Progenitor cell of endocrine pancreas (in vitro differentiated cells): ENCODE results near the gene HS3ST4. TPM values are rescaled to one million over a fixed set of nuclear protein-coding genes. Genes with fewer than 3 reads are reported as not detected.

Experiments
- DNase-seq: peaks from one replicate; pipeline ENCODE4 v3.0.0; 2021; ENCODE audit warnings: low spot score; ENCODE audit not compliant: unreplicated experiment
- H3K27ac Mint-ChIP-seq: 2 replicates; pipeline ENCODE4 v1.8.0; 2021; ENCODE audit warnings: mild to moderate bottlenecking, moderate library complexity, mixed read lengths
- H3K27me3 Mint-ChIP-seq: 2 replicates; pipeline ENCODE4 v1.8.0; 2021; ENCODE audit warnings: mixed read lengths
- H3K36me3 Mint-ChIP-seq: 2 replicates; pipeline ENCODE4 v1.8.0; 2022; ENCODE audit warnings: mixed read lengths; ENCODE audit not compliant: insufficient read depth
- H3K4me1 Mint-ChIP-seq: 2 replicates; pipeline ENCODE4 v1.8.0; 2021; ENCODE audit warnings: low read depth, mixed read lengths
- H3K4me3 Mint-ChIP-seq: 2 replicates; pipeline ENCODE4 v1.8.0; 2021; ENCODE audit warnings: low read depth, mild to moderate bottlenecking, moderate library complexity, mixed read lengths
- H3K9me3 Mint-ChIP-seq: 2 replicates; pipeline ENCODE4 v1.8.0; 2021; ENCODE audit warnings: low read depth, mixed read lengths
- total RNA-seq: library from RNA; stranded (reverse); gene quantifications from 2 replicates; pipeline ENCODE4 v1.2.1, GENCODE V29; 2021
- TF ChIP-seq, protein P1 (sequence below): fragments of 200-600 bp; sonication (generic); IDR thresholded peaks from one replicate; pipeline ENCODE4 v1.5.0; 2021; ENCODE audit warnings: antibody characterized with exemption, mild to moderate bottlenecking; ENCODE audit not compliant: unreplicated experiment

HS3ST4 gene
- total RNA-seq, 1 donor from 2014 or later, result 0.67 TPM

DNA sequence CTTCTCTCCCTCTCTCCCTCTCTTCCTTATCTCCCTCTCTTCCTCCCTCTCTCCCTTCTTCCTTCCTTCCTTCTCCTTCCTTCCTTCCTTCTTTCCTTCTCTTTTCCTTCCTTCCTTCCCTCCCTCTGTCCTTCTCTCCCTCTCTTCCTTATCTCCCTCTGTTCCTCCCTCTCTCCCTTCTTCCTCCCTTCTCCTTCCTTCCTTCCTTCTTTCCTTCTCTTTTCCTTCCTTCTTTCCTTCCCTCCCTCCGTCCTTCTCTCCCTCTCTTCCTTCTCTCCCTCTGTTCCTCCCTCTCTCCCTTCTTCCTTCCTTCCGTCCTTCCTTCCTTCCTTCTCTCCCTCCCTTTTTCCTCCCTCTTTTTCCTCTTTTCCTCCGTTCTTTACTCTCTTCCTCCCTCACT is 38.6 kb downstream of the HS3ST4 start:
- no peak overlapping the region for H3K4me3 Mint-ChIP-seq
- H3K9me3 Mint-ChIP-seq, result no peaks in the 10 kb centered on the region
- H3K27ac Mint-ChIP-seq, result no peak overlapping the region
- peaks cover 13% of the 10 kb centered on the region for H3K27me3 Mint-ChIP-seq
- TF ChIP-seq, protein P1, sequence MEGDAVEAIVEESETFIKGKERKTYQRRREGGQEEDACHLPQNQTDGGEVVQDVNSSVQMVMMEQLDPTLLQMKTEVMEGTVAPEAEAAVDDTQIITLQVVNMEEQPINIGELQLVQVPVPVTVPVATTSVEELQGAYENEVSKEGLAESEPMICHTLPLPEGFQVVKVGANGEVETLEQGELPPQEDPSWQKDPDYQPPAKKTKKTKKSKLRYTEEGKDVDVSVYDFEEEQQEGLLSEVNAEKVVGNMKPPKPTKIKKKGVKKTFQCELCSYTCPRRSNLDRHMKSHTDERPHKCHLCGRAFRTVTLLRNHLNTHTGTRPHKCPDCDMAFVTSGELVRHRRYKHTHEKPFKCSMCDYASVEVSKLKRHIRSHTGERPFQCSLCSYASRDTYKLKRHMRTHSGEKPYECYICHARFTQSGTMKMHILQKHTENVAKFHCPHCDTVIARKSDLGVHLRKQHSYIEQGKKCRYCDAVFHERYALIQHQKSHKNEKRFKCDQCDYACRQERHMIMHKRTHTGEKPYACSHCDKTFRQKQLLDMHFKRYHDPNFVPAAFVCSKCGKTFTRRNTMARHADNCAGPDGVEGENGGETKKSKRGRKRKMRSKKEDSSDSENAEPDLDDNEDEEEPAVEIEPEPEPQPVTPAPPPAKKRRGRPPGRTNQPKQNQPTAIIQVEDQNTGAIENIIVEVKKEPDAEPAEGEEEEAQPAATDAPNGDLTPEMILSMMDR, result no peak
- H3K4me1 Mint-ChIP-seq, result no peaks in the 10 kb centered on the region
- DNase-seq, result no peak
- H3K36me3 Mint-ChIP-seq, result no peaks in the 10 kb centered on the region

GRCh38 chr16:25734430-25735385 is 42.9 kb downstream of the HS3ST4 start:
- TF ChIP-seq, protein P1, result no peak
- H3K4me1 Mint-ChIP-seq, result no peaks in the 10 kb centered on the region
- DNase-seq, result no peak
- no peaks in the 10 kb centered on the region for H3K9me3 Mint-ChIP-seq
- no peaks in the 10 kb centered on the region for H3K36me3 Mint-ChIP-seq
- H3K27me3 Mint-ChIP-seq, result peaks cover 8% of the 10 kb centered on the region
- no peak overlapping the region for H3K27ac Mint-ChIP-seq
- no peak overlapping the region for H3K4me3 Mint-ChIP-seq

GRCh38 chr16:25735645-25736044 is 43.9 kb downstream of the HS3ST4 start:
- Mint-ChIP-seq H3K4me3 (no peak overlapping the region), H3K4me1 (no peaks in the 10 kb centered on the region), H3K9me3 (no peaks in the 10 kb centered on the region), H3K27me3 (peaks cover 2% of the 10 kb centered on the region), H3K36me3 (no peaks in the 10 kb centered on the region), H3K27ac (no peak overlapping the region)
- DNase-seq, result no peak
- TF ChIP-seq, protein P1, result no peak

DNA sequence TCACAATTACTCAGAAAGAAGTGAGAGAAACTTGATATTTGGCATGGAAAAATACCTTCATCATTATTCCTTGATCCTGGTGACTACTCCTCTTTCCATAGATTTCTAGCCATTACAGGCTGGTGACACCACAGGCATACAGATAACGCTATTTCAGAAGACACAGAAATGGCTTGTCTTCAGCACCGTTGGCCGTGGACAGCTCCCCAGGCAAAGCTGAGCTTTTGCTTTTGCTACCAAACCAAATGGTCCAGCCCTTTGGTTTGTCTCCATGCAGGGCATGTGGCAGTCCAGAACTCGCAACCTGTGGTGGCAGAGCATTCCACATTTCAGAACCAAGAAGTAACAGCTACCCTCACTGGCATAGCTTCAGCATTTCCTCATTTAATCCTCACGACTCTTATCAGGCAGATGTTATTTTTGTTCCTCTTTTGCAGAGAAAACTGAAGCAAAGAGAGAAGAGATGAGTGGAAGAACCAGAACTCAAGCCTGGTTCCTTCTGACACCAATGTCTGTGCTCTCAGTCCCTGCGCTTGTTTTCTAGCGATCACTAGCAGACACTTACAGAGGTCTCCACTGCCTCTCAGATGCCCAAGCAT is 55.5 kb downstream of the HS3ST4 start:
- Mint-ChIP-seq H3K9me3 (no peaks in the 10 kb centered on the region), H3K4me3 (no peak overlapping the region), H3K27ac (no peak overlapping the region), H3K27me3 (peaks cover 9% of the 10 kb centered on the region), H3K36me3 (no peaks in the 10 kb centered on the region), H3K4me1 (no peaks in the 10 kb centered on the region)
- TF ChIP-seq, protein P1, result no peak
- DNase-seq, result peak; percentile 37

DNA sequence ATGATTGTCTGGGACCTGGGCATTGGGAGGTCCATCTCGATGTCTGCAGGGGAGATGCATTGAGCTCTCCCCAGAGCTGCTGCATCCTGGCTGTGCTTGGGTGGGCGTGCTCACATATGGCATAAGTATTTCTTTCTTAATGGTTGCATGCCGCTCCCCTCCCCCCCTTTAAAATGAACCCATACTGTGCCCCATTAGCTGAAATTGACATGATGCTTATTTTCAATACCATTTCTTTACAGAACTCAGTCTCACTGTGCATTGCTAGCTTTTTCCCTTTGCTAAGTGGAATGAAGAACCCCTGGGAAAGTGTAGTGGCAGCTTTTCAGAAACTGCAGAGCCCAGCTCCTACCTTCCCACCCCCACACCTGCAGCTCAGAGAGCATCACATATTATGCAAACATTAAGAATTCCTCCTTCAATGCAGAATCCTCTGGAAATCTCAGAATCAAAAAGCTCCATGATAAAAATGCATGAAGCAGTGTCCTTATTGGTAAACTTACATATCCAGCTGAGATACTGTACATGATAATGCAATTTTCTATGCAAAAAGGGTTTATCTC is 56.4 kb downstream of the HS3ST4 start:
- Mint-ChIP-seq H3K27ac (no peak overlapping the region), H3K36me3 (no peaks in the 10 kb centered on the region), H3K9me3 (no peaks in the 10 kb centered on the region), H3K4me1 (no peaks in the 10 kb centered on the region), H3K27me3 (peaks cover 5% of the 10 kb centered on the region), H3K4me3 (no peak overlapping the region)
- DNase-seq, result no peak
- TF ChIP-seq, protein P1, result no peak
